IPS-18a (cell line): ENCODE results near the gene REXO4.

Experiments used
- H3K27ac ChIP-seq: one replicate; pipeline ENCODE4 v1.5.1; 2013; ENCODE audit warnings: low read length
- H3K27me3 ChIP-seq: one replicate; pipeline ENCODE4 v1.6.1; 2013; ENCODE audit warnings: mild to moderate bottlenecking, low read length; ENCODE audit not compliant: control insufficient read depth, insufficient read depth
- H3K36me3 ChIP-seq: one replicate; pipeline ENCODE4 v1.6.1; 2013; ENCODE audit warnings: low read depth, low read length; ENCODE audit not compliant: control insufficient read depth
- H3K4me1 ChIP-seq: one replicate; pipeline ENCODE4 v1.6.1; 2013; ENCODE audit warnings: low read depth, low read length; ENCODE audit not compliant: control insufficient read depth
- H3K4me3 ChIP-seq: one replicate; pipeline ENCODE4 v1.5.1; 2013; ENCODE audit warnings: low read length
- H3K9ac ChIP-seq: one replicate; pipeline ENCODE4 v1.6.1; 2013; ENCODE audit warnings: mild to moderate bottlenecking, low read length, moderate library complexity
- H3K9me3 ChIP-seq: one replicate; pipeline ENCODE4 v1.6.1; 2013; ENCODE audit warnings: low read depth, low read length; ENCODE audit not compliant: control insufficient read depth

The REXO4 gene

GRCh38 chr9:133445293-133445969, 27.6 kb upstream of the REXO4 start:
- no peaks in the 10 kb centered on the region for H3K36me3 ChIP-seq
- H3K27ac ChIP-seq: no peak overlapping the region
- no peak overlapping the region for H3K4me3 ChIP-seq
- no peaks in the 10 kb centered on the region for H3K9me3 ChIP-seq
- H3K9ac ChIP-seq: no peak overlapping the region
- no peaks in the 10 kb centered on the region for H3K4me1 ChIP-seq
- H3K27me3 ChIP-seq: no peaks in the 10 kb centered on the region

DNA sequence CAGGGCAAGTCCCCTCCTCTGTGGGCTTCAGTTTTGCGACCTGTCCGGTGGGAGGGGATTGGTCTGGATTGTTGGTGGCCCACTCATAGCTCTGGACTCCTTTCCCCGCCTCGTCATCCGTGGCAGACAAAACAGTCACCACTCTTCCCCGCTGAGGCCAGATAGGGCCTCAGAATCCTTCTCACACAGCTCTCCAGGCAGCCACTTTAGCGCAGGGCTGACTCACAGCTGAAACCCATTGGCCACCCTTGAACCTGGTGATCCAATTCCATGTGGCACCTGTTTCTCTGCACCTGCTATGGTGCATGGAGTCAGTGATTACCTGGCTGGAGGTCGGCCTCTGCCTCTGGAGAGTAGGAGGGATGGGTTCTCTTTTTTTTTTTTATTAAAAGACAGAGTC, 26.2 kb upstream of the REXO4 start:
- Histone ChIP-seq H3K4me1 (no peaks in the 10 kb centered on the region), H3K4me3 (no peak overlapping the region), H3K9ac (no peak overlapping the region), H3K27ac (no peak overlapping the region), H3K27me3 (no peaks in the 10 kb centered on the region), H3K36me3 (no peaks in the 10 kb centered on the region), H3K9me3 (no peaks in the 10 kb centered on the region)

- Histone ChIP-seq H3K27ac (no peak overlapping the region), H3K4me1 (no peaks in the 10 kb centered on the region), H3K36me3 (no peaks in the 10 kb centered on the region), H3K4me3 (no peak overlapping the region), H3K9me3 (no peaks in the 10 kb centered on the region), H3K27me3 (no peaks in the 10 kb centered on the region), H3K9ac (no peak overlapping the region)
These were observed 25.4 kb upstream of the REXO4 start for GRCh38 chr9:133443248-133443647.

- Histone ChIP-seq H3K4me3 (no peak overlapping the region), H3K9me3 (no peaks in the 10 kb centered on the region), H3K9ac (no peak overlapping the region), H3K27me3 (no peaks in the 10 kb centered on the region), H3K27ac (no peak overlapping the region), H3K4me1 (no peaks in the 10 kb centered on the region), H3K36me3 (no peaks in the 10 kb centered on the region)
These were observed 23.8 kb upstream of the REXO4 start for GRCh38 chr9:133441571-133441970.

- no peak overlapping the region for H3K4me3 ChIP-seq
- no peaks in the 10 kb centered on the region for H3K27me3 ChIP-seq
- no peaks in the 10 kb centered on the region for H3K4me1 ChIP-seq
- H3K27ac ChIP-seq: no peak overlapping the region
- no peaks in the 10 kb centered on the region for H3K36me3 ChIP-seq
- H3K9me3 ChIP-seq: no peaks in the 10 kb centered on the region
- no peak overlapping the region for H3K9ac ChIP-seq
These were observed 23.1 kb upstream of the REXO4 start for GRCh38 chr9:133440874-133441273.

DNA sequence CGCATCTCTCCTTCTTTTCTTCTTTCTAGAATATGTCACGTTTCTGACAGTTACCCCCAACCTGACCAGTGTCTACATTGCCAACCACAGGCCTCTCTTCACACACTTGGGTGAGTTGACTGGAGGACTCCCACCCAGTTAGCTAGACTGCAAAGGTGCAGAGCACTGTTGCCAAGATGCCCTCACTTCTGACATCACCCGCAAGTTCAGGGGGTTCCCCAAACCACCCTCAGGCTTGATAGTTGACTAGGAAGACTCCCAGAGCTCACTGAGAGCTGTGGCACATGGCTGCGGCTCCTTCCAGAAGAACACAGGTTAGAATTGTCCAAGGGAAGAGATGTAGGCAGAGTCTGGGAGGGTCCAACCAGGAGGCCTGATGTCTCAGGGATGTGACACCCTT, 21.5 kb upstream of the REXO4 start:
- no peak overlapping the region for H3K9ac ChIP-seq
- no peak overlapping the region for H3K4me3 ChIP-seq
- no peaks in the 10 kb centered on the region for H3K4me1 ChIP-seq
- no peaks in the 10 kb centered on the region for H3K36me3 ChIP-seq
- H3K27me3 ChIP-seq: no peaks in the 10 kb centered on the region
- no peaks in the 10 kb centered on the region for H3K9me3 ChIP-seq
- H3K27ac ChIP-seq: no peak overlapping the region

GRCh38 chr9:133437753-133438531, 20.1 kb upstream of the REXO4 start:
- no peak overlapping the region for H3K9ac ChIP-seq
- no peak overlapping the region for H3K27ac ChIP-seq
- H3K36me3 ChIP-seq: no peaks in the 10 kb centered on the region
- H3K4me3 ChIP-seq: no peak overlapping the region
- no peaks in the 10 kb centered on the region for H3K4me1 ChIP-seq
- H3K27me3 ChIP-seq: no peaks in the 10 kb centered on the region
- no peaks in the 10 kb centered on the region for H3K9me3 ChIP-seq

DNA sequence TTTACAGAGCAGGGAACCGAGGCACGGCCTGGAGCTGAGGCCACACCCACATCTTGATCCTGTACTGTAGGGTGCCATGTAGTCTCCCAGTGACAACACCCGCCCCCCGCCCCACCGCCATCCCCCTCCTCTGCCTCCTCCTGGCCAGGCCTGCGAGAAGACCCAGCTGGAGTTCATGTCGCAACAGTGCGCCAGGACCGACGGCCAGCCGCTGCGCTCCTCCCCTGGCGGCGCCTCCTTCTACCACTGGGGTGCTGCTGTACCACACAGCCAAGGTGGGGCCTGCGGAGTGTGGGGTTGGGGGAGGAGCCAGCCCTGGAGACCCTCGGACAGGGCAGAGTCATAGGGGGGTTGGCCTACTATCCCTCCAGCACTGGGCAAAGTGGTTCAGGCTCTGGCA, 18.9 kb upstream of the REXO4 start:
- Histone ChIP-seq H3K9ac (no peak overlapping the region), H3K9me3 (no peaks in the 10 kb centered on the region), H3K27me3 (no peaks in the 10 kb centered on the region), H3K4me1 (no peaks in the 10 kb centered on the region), H3K27ac (no peak overlapping the region), H3K4me3 (no peak overlapping the region), H3K36me3 (no peaks in the 10 kb centered on the region)

DNA sequence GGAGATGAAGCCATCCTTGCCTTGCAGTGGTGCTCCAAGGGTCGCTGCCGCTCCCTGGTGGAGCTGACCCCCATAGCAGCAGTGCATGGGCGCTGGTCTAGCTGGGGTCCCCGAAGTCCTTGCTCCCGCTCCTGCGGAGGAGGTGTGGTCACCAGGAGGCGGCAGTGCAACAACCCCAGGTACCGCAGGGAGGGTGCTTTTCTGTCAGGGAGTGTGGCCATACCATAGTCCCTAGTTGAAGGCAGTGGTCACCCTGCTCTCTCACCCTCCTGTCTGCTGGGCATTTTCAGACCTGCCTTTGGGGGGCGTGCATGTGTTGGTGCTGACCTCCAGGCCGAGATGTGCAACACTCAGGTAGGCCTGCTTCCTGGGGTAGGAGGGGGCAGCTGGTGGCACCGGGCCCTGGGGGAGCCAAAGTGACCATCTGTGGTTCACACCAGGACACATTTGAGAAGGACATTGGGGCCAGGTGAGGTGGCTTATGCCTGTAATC, 15.6 kb upstream of the REXO4 start:
- Histone ChIP-seq H3K4me1 (no peaks in the 10 kb centered on the region), H3K27ac (no peak overlapping the region), H3K9me3 (no peaks in the 10 kb centered on the region), H3K27me3 (peaks cover 10% of the 10 kb centered on the region), H3K36me3 (no peaks in the 10 kb centered on the region), H3K4me3 (no peak overlapping the region), H3K9ac (no peak overlapping the region)

DNA sequence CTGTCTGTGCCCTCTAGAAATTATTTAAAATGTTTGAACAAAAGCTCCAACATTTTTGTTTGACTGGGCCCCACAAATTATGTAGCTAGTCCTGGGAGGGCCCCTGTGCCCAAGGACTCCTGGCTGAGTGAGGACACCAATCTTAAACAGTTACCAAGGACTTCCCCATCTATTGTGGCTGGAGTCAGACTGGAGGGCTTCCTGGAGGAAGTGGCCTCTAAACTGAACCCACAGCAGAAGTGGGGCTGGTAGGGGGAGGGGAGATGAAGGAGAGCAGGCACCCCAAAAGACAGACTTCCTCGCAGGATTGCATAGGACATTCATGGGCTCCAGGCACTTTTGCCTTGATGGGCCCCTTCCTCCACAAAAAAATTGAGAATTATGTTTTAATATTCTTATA, 12.4 kb upstream of the REXO4 start:
- peak overlapping the region; percentile 56 for H3K4me3 ChIP-seq

DNA sequence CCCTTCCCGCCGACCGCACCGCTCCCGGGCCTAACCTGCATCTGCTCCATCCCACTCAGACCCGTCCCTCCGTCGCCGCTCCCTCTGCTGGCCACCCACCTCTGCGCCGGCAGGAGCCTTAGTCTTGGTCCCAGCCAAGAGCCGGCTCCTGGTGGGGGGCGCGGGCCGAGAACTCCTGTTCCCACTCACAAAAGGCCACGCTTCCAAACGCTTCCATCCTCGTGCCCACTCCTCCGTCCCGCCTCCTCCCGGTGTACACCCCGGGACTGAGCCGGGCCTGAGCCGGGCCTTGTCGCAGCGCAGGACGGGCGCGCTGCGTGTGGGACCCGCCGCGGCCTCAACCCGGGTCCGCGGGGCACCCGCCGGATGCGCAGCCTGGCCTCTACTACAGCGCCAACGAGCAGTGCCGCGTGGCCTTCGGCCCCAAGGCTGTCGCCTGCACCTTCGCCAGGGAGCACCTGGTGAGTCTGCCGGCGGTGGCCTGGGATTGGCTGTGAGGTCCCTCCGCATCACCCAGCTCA, 11.9 kb upstream of the REXO4 start:
- Histone ChIP-seq H3K36me3 (no peaks in the 10 kb centered on the region), H3K9ac (peak overlapping the region; percentile 32), H3K27ac (no peak overlapping the region), H3K9me3 (no peaks in the 10 kb centered on the region), H3K4me3 (peak overlapping the region; percentile 56), H3K4me1 (peaks cover 6% of the 10 kb centered on the region), H3K27me3 (peaks cover 19% of the 10 kb centered on the region)

More for the DNA sequence above, 12.4 kb upstream of the REXO4 start:
- H3K27me3 ChIP-seq: peaks cover 19% of the 10 kb centered on the region
- H3K9me3 ChIP-seq: no peaks in the 10 kb centered on the region
- no peak overlapping the region for H3K9ac ChIP-seq
- peaks cover 6% of the 10 kb centered on the region for H3K4me1 ChIP-seq
- no peak overlapping the region for H3K27ac ChIP-seq
- H3K36me3 ChIP-seq: no peaks in the 10 kb centered on the region
